Esophagus squamous epithelium (tissue), 5 donors: ENCODE results near the gene RITA1. TPM values are rescaled to one million over a fixed set of nuclear protein-coding genes. Genes with fewer than 3 reads are reported as not detected.

ENCODE experiments used
- DNase-seq: peaks from one replicate; lab custom pipeline; 2025; lab: John Stamatoyannopoulos, UW
- H3K27ac ChIP-seq, 4 donors: fragments of 200-600 bp; sonication (generic); one replicate each; pipeline ENCODE4 v1.5.1; 2016 to 2019; ENCODE audit warnings: mild to moderate bottlenecking in 1 of 4
- H3K27me3 ChIP-seq, 4 donors: fragments of 200-600 bp; sonication (generic); 1 replicate in 3 of 4; 2 replicates in 1 of 4; pipeline versions ENCODE4 v1.5.1 to v1.6.0; 2017 to 2021; ENCODE audit warnings: antibody characterized with exemption in 1 of 4
- H3K36me3 ChIP-seq, 3 donors: fragments of 200-600 bp; sonication (generic); one replicate each; pipeline ENCODE4 v1.5.1; 2016 to 2019
- H3K4me1 ChIP-seq, 3 donors: fragments of 200-600 bp; sonication (generic); one replicate each; pipeline ENCODE4 v1.5.1; 2017 to 2019
- H3K4me3 ChIP-seq, 4 donors: fragments of 200-600 bp; sonication (generic); 1 replicate in 3 of 4; 2 replicates in 1 of 4; pipeline ENCODE4 v1.5.1; 2016 to 2019; ENCODE audit warnings: mild to moderate bottlenecking in 2 of 4, moderate library complexity in 1 of 4
- H3K9me3 ChIP-seq, 3 donors: fragments of 200-600 bp; sonication (generic); one replicate each; pipeline ENCODE4 v1.5.1; 2016 to 2019
- POLR2A ChIP-seq, 4 donors: fragments of 450-650 bp; IDR thresholded peaks; one replicate each; pipeline ENCODE4 v1.6.1; 2017; ENCODE audit warnings: antibody characterized with exemption in 4 of 4, mild to moderate bottlenecking in 4 of 4, moderate library complexity in 3 of 4
- WGBS, 2 donors: methylation state at CpG; one replicate each; pipeline ENCODE4 v1.1.5; 2018; 5-methylcytosine and 5-hydroxymethylcytosine counted together
- intact Hi-C: fragments of 100-400 bp; cut with DNase I; formaldehyde crosslinking; loops from one replicate; pipeline ENCODE4 v1.15.0; 2022
- total RNA-seq, 4 donors: library from RNA; depleted of rRNA; stranded (reverse); fragments of >200 nt; gene quantifications; one replicate each; pipeline ENCODE4 v1.1.0, GENCODE V29; 2016
- TF ChIP-seq, protein P1 (sequence below), 6 experiments: fragments of 450-650 bp in 4 of 6; fragments of 200-600 bp in 2 of 6; sonication (generic) in 2 of 6; IDR thresholded peaks; one replicate each; pipeline ENCODE4 v1.5.1; 2016 to 2019; ENCODE audit warnings: antibody characterized with exemption in 6 of 6, mild to moderate bottlenecking in 4 of 6, moderate library complexity in 4 of 6
- donor health status: DM: yes; HTN: yes; CAD: no.

The RITA1 gene
- total RNA-seq, 4 donors from 2014 or later: 17.0 to 30.0 (median 20.3) TPM

GRCh38 chr12:113233967-113234366, 48.4 kb downstream of the RITA1 start:
- H3K9me3 ChIP-seq: no peaks in the 10 kb centered on the region
- H3K4me1 ChIP-seq: peaks cover 37 to 88% (median 40%) of the 10 kb centered on the region in 3 donors
- no peak for DNase-seq
- TF ChIP-seq POLR2A (IDR thresholded peaks at IDR 0.05): no peak
- TF ChIP-seq, protein P1, sequence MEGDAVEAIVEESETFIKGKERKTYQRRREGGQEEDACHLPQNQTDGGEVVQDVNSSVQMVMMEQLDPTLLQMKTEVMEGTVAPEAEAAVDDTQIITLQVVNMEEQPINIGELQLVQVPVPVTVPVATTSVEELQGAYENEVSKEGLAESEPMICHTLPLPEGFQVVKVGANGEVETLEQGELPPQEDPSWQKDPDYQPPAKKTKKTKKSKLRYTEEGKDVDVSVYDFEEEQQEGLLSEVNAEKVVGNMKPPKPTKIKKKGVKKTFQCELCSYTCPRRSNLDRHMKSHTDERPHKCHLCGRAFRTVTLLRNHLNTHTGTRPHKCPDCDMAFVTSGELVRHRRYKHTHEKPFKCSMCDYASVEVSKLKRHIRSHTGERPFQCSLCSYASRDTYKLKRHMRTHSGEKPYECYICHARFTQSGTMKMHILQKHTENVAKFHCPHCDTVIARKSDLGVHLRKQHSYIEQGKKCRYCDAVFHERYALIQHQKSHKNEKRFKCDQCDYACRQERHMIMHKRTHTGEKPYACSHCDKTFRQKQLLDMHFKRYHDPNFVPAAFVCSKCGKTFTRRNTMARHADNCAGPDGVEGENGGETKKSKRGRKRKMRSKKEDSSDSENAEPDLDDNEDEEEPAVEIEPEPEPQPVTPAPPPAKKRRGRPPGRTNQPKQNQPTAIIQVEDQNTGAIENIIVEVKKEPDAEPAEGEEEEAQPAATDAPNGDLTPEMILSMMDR (IDR thresholded peaks at IDR 0.05): no peak
- WGBS, 2 donors: 85 to 92% methylated on average over 3 to 4 of the region's 4 CpGs
- intact Hi-C loops: no loop called here
- H3K4me3 ChIP-seq: no peak overlapping the region
- no peak overlapping the region for H3K27ac ChIP-seq
- H3K36me3 ChIP-seq: peaks cover 0 to 83% (median 8%) of the 10 kb centered on the region in 3 donors
- no peaks in the 10 kb centered on the region for H3K27me3 ChIP-seq

DNA sequence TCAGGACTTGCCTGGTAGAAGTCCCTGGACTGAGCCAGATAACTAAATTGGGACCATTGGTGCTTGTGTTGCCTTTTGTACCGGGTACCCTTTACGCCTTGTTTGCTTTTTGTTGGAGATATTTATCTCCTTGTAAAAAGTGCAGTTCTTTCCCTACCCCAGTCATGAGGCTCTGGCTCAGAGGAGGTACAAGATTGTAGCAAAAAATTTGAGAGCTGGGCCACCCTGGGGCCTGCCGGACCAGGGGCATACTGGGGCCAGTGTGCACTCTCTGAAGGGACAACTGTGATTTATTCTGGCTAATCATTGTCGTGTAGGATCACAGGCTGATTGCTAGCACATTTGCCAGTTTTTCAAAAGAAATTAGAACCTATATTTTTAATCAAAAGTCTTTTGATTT, 49.0 kb downstream of the RITA1 start:
- peaks cover 0 to 81% (median 8%) of the 10 kb centered on the region in 3 donors for H3K36me3 ChIP-seq
- intact Hi-C loops: no loop called here
- no peaks in the 10 kb centered on the region for H3K27me3 ChIP-seq
- 91 to 93% methylated on average over 2 to 4 of the region's 4 CpGs for WGBS, 2 donors
- no peak overlapping the region for H3K4me3 ChIP-seq
- peaks cover 35 to 88% (median 40%) of the 10 kb centered on the region in 3 donors for H3K4me1 ChIP-seq
- no peak for DNase-seq
- H3K9me3 ChIP-seq: no peaks in the 10 kb centered on the region
- no peak for TF ChIP-seq POLR2A (IDR thresholded peaks at IDR 0.05)
- TF ChIP-seq, protein P1 (IDR thresholded peaks at IDR 0.05): no peak
- peak overlapping the region in 1 of 4 donors; percentile 17 for H3K27ac ChIP-seq

DNA sequence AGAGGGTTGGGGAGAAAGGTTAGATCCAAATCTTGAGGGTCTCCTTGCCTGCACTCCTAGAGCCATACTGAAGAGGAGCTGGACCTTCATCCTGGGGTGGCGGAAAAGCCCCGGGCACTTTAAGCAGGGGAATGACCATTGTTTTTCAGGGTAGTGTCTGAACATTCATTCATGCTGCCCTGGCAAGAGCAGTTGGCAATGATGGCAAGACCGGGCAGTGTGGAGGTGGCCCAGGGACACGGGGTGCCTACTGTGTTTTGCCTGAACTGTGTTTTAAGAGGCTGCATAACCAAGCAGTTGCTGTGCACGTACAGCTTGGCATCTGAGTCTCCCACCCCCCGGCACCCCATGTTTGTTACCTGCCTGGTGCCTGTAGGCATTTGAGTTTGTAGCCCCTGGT, 50.5 kb downstream of the RITA1 start:
- peaks cover 39 to 88% (median 50%) of the 10 kb centered on the region in 3 donors for H3K4me1 ChIP-seq

GRCh38 chr12:113236539-113237399, 51.2 kb downstream of the RITA1 start:
- peaks cover 0 to 60% (median 7%) of the 10 kb centered on the region in 3 donors for H3K36me3 ChIP-seq
- TF ChIP-seq, protein P1 (IDR thresholded peaks at IDR 0.05): no peak
- no peak for TF ChIP-seq POLR2A (IDR thresholded peaks at IDR 0.05)
- H3K27ac ChIP-seq: peak overlapping the region; percentile 72 to 95 (median 88)
- no peak overlapping the region for H3K4me3 ChIP-seq
- DNase-seq: no peak
- intact Hi-C loops: no loop called here
- H3K4me1 ChIP-seq: peaks cover 40 to 88% (median 53%) of the 10 kb centered on the region in 3 donors
- 77 to 82% methylated on average over 5 of the region's 5 CpGs for WGBS, 2 donors
- H3K27me3 ChIP-seq: no peaks in the 10 kb centered on the region
- H3K9me3 ChIP-seq: no peaks in the 10 kb centered on the region

More for the DNA sequence above, 50.5 kb downstream of the RITA1 start:
- no peaks in the 10 kb centered on the region for H3K27me3 ChIP-seq
- no peaks in the 10 kb centered on the region for H3K9me3 ChIP-seq
- 88 to 91% methylated on average over 5 to 6 of the region's 6 CpGs for WGBS, 2 donors
- peak overlapping the region; percentile 29 to 95 (median 88) for H3K27ac ChIP-seq
- H3K36me3 ChIP-seq: peaks cover 0 to 68% (median 8%) of the 10 kb centered on the region in 3 donors
- DNase-seq: no peak
- no peak for TF ChIP-seq POLR2A (IDR thresholded peaks at IDR 0.05)
- TF ChIP-seq, protein P1 (IDR thresholded peaks at IDR 0.05): no peak
- H3K4me3 ChIP-seq: no peak overlapping the region
- intact Hi-C loops: no loop called here

DNA sequence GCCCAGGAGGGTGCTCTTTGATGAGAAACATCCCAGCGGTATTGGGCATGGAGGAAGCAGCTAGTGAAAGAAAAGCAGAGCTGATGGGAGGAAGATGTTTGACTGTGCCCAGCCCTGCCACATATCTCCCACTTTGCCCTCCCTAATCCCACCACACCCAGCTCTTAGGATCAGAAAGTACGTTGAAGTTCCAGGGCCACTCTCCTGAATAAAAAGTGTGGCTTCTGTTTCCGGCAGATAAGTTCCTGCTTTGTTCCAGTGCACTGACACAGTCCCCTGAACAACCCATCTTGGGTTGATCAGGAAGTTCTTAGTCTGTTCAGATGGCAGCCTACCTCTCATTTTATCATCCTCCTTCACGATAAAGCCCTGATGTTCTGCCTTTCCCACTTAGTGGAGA, 52.2 kb downstream of the RITA1 start:
- Histone ChIP-seq H3K27me3 (no peaks in the 10 kb centered on the region), H3K4me3 (no peak overlapping the region), H3K27ac (peak overlapping the region; percentile 72 to 95 (median 88)), H3K4me1 (peaks cover 45 to 88% (median 58%) of the 10 kb centered on the region in 3 donors), H3K36me3 (peaks cover 0 to 53% (median 0%) of the 10 kb centered on the region in 3 donors), H3K9me3 (no peaks in the 10 kb centered on the region)
- TF ChIP-seq, protein P1 (IDR thresholded peaks at IDR 0.05): no peak
- TF ChIP-seq POLR2A (IDR thresholded peaks at IDR 0.05): no peak
- 71 to 80% methylated on average over 4 of the region's 4 CpGs for WGBS, 2 donors
- intact Hi-C loops: no loop called here
- DNase-seq: no peak
